Cardiac fibroblast (primary cell): ENCODE data around the gene MGMT.

Experiments used
- DNase-seq, 2 donors: peaks; one replicate each; pipeline versions ENCODE4 v3.0.0 to v3.0.0-alpha.2; 2010; ENCODE audit warnings: low read depth in 2 of 2
- H3K4me3 ChIP-seq, 2 donors: replicated peaks in 1 of 2; 1 replicate in 1 of 2; 2 replicates in 1 of 2; pipeline ENCODE4 v1.5.1; 2011; ENCODE audit warnings: low read depth in 2 of 2, low read length in 2 of 2, mild to moderate bottlenecking in 2 of 2, moderate library complexity in 1 of 2
- TF ChIP-seq, protein P1 (sequence below): IDR thresholded peaks from one replicate; pipeline ENCODE4 v1.5.1; 2011; ENCODE audit warnings: low read depth, mild to moderate bottlenecking, low read length, inconsistent platforms

MGMT gene

GRCh38 chr10:129659508-129660268, 192.6 kb downstream of the MGMT start:
- no peak for DNase-seq
- no peak overlapping the region for H3K4me3 ChIP-seq
- TF ChIP-seq, protein P1, sequence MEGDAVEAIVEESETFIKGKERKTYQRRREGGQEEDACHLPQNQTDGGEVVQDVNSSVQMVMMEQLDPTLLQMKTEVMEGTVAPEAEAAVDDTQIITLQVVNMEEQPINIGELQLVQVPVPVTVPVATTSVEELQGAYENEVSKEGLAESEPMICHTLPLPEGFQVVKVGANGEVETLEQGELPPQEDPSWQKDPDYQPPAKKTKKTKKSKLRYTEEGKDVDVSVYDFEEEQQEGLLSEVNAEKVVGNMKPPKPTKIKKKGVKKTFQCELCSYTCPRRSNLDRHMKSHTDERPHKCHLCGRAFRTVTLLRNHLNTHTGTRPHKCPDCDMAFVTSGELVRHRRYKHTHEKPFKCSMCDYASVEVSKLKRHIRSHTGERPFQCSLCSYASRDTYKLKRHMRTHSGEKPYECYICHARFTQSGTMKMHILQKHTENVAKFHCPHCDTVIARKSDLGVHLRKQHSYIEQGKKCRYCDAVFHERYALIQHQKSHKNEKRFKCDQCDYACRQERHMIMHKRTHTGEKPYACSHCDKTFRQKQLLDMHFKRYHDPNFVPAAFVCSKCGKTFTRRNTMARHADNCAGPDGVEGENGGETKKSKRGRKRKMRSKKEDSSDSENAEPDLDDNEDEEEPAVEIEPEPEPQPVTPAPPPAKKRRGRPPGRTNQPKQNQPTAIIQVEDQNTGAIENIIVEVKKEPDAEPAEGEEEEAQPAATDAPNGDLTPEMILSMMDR = no peak

GRCh38 chr10:129660569-129660968, 193.5 kb downstream of the MGMT start:
- no peak for DNase-seq
- TF ChIP-seq, protein P1 = no peak
- no peak overlapping the region for H3K4me3 ChIP-seq

DNA sequence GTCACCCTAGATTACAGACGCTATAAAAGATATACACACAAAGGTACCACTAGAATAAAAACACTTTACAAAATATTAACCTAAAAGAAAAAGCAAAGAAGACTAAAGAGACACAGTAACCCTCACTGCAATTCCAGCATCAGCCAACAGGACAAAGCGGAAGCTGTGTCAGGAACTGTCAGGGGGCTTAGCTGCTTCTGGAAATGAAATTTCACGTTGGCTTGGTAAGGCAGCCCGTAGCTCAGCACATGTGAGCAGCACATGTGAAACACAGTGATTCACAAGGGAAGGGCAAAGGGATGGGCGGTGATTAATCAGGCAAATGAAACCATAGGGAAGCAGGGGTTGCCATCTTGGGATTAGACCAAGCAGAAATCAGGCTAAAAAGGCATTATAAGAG, 195.4 kb downstream of the MGMT start:
- no peak overlapping the region for H3K4me3 ChIP-seq
- DNase-seq = no peak
- TF ChIP-seq, protein P1 = no peak

GRCh38 chr10:129670124-129670523, 203.1 kb downstream of the MGMT start:
- TF ChIP-seq, protein P1 = no peak
- no peak overlapping the region for H3K4me3 ChIP-seq
- DNase-seq = no peak

DNA sequence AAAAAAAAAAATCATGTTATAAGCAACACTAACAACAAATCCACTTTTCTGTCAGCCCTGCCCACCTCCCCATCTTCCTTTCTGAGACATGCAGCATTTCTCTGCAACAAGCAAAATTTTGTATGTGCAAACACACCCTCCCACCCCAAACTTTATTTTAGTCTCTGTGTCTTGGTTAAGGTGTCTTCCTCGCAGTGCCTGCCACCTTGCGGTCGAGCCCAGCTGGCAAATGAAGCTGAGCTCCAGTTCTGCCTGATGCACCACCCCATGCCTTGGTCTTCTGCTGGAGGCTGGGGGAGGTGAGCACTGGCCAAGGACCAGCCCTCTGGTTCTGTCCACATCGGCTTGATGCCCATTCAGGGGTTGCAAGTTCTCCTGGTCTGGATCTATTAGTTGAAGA, 206.3 kb downstream of the MGMT start:
- DNase-seq = no peak
- no peak overlapping the region for H3K4me3 ChIP-seq
- TF ChIP-seq, protein P1 = no peak

DNA sequence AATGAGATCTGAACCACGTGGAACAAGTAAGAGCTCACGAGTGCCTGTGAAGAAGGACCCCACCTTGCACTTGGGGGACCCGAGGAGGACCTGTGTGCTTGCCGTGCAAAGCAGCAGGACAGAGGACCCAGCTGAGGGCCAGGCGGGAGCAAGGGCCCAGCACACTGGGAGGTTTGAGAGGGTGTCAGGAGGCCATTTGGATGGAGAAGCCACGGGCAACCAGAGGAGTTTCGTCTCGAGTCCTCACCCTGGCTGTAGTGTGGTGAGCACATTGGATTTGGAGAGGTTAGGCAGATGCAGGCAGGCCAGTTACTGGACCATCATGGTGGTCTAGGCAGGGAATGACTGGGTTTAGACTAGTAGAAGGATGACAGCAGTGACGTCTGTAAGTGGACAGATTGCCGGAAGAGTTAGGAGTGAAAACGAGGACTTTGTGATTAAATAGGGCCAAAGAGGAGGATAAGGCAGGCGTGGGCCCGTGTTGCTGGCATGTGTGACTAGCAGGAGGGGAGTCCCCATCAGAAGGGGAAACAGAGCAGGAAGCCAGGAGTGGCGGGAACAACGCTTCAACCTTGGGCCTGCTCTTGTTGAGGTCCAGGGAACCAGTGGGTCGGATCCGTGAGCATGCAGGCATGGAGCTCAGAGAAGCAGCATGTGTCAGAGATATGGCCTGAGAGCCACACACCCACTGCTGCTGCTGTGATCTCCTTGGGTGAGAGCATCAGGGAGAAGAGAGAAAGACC, 208.2 kb downstream of the MGMT start:
- H3K4me3 ChIP-seq = no peak overlapping the region
- TF ChIP-seq, protein P1 = no peak
- no peak for DNase-seq
